ENCODE data around the gene PRKAB1. TPM values are rescaled to one million over a fixed set of nuclear protein-coding genes. Genes with fewer than 3 reads are reported as not detected.

The PRKAB1 gene
- total RNA-seq, 4 donors from 2014 or later = 12.2 to 25.9 (median 20.5) TPM

DNA sequence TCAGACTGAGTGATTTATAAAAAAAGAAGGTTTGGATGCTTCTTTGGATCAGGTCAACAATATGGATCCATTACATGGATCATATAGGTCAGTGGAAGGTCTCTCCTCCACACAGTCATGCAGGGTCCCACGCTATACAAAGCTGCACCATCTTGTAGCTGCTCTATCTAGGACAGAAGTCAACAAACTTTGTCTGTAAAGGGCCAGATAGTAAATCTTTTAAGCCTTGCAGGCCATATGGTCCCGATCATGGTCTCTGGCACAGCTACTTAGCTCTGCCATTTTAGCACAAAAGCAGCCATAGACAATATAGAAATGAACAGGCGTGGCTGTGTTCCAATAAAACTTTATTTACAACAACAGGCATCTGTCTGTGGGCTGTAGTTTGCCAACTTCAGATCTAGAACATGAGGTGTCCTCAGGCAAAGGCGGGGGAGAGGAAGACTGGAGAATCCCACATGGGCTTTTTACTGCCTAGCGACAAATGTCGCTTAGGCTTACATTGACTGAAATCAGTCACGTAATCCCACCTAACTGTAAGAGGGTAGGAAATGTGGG, 37.6 kb upstream of the PRKAB1 start:
- ATAC-seq (ENCODE audit: low FRiP score) = no peak
- TF ChIP-seq, protein P1, sequence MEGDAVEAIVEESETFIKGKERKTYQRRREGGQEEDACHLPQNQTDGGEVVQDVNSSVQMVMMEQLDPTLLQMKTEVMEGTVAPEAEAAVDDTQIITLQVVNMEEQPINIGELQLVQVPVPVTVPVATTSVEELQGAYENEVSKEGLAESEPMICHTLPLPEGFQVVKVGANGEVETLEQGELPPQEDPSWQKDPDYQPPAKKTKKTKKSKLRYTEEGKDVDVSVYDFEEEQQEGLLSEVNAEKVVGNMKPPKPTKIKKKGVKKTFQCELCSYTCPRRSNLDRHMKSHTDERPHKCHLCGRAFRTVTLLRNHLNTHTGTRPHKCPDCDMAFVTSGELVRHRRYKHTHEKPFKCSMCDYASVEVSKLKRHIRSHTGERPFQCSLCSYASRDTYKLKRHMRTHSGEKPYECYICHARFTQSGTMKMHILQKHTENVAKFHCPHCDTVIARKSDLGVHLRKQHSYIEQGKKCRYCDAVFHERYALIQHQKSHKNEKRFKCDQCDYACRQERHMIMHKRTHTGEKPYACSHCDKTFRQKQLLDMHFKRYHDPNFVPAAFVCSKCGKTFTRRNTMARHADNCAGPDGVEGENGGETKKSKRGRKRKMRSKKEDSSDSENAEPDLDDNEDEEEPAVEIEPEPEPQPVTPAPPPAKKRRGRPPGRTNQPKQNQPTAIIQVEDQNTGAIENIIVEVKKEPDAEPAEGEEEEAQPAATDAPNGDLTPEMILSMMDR (IDR thresholded peaks at IDR 0.05) = no peak
- no peak for DNase-seq (ENCODE audit: low spot score)

DNA sequence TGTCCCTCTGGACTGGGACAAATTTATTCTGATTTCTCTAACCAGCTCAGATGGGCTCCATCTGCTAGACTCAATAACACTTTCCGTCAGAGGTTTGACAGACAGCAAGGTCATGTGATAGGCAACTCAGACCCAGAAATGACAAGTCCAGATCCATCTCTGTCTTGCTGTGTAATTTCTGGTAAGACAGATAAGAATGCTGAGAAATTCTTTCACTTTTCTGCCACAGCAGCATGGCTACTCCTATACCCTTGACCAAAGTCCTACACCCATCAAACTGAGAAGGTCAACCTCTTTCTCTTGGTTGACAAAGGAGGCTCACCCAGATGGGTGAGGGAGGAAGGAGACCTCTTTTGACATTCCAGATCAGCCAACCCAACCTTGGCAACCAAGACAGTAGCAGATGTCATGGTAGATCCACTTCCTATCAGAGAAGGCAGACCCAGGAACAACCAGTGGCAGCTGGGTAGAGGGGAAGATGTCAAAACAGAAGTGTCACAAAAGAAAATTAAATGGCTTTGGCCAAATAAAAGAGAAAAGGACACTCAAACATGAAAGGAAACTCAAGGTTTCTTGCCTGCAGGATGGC, 36.9 kb upstream of the PRKAB1 start:
- TF ChIP-seq, protein P1 (IDR thresholded peaks at IDR 0.05) = no peak
- ATAC-seq (ENCODE audit: low FRiP score) (no peak), DNase-seq (ENCODE audit: low spot score) (no peak)

DNA sequence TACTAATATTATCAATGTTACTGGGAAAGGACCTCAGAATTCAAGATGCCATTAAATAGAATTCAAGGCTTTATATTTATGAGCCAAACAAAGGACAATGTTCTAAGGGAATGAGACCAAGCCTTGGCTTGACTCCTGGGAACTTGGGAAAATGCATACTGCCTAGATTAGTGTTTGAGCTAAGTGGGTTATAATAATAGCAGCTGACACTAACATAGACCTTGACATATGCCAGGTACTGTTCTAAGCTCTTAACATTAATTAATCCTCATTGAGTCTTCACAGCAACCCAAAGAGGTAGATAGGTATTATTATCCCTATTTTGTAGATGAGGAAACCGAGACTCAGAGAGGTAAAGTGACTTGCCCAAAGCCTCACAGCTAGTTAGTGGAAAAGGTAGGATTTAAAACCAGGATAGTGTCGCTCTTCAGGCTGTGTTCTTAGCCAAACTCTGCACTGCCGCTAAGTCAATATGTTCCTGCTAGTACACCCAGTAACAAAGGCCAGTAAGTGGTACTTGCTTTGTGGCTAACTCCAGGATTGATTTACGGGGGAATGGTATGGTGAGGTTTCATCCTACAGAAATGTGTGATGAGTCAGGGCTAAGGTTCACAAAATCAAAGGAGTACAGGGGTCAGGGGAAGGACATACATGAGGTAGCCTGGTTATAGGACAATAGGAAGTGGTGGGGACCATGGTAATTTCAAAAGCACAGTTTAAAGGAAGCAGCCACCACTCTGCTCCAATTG, 35.8 kb upstream of the PRKAB1 start:
- DNase-seq (ENCODE audit: low spot score) (no peak), ATAC-seq (ENCODE audit: low FRiP score) (no peak)
- TF ChIP-seq, protein P1 (IDR thresholded peaks at IDR 0.05) = no peak

DNA sequence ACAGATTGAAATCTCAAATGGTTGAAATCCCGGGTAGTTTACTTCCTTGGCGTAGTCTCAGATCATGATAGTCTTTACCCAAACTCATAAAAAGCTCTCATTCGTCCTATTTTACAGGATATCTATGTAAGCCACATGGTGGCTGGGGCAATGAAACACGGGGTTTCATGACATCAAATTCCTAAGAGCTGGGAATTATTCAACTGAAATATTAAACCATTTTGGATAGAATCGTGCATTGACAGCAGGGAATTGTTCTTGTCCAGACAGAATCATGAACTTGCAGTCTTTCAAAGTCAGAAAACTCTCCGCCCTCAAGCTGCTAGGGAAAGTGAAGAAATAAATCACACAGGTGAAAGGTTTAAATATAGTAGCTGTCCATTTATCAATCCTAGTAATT, 33.2 kb upstream of the PRKAB1 start:
- ATAC-seq (ENCODE audit: low FRiP score) = no peak
- no peak for DNase-seq (ENCODE audit: low spot score)
- TF ChIP-seq, protein P1 (IDR thresholded peaks at IDR 0.05) = no peak

DNA sequence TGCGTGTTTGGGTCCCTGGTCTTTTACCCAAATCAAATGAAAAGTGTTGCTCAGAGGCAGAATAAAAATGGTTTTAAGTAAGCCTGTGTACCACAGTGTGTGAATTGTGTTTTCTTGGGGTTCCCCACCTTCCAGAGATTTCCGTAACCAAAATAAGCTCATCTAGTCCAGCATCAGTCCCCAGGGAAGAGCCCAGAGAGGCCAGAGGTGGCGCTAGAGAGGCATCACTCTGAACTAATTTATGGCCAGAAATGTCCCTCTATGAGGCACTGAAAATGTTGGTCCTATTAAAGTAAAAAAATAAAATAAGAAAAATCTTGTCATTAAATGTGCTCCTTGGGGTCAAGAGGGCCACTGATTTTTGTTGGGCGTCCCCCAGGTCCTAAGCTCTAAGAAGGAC, 24.9 kb upstream of the PRKAB1 start:
- ATAC-seq (ENCODE audit: low FRiP score) (no peak), DNase-seq (ENCODE audit: low spot score) (no peak)
- TF ChIP-seq, protein P1 (IDR thresholded peaks at IDR 0.05) = no peak

DNA sequence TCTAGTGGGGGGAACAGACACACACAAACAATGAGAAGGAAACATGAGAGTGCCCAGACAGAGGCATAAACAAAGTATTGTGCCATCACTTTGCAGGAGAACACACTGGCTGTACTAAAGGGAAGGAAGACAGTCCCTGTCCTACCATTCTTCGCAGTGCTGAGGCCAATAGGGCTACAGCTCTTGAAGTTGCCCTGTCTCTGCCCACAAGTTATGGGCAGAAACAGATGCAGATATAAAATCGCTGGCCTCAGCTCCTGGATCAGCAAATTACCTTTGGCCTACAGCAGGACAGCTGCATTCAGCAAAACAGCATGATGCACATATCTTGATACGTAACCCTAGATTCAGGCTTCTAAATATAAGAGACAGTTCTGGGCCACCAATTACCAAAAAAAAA, 23.0 kb upstream of the PRKAB1 start:
- TF ChIP-seq, protein P1 (IDR thresholded peaks at IDR 0.05) = no peak
- ATAC-seq (ENCODE audit: low FRiP score) = no peak
- no peak for DNase-seq (ENCODE audit: low spot score)

Measured in omental fat pad (tissue), 4 donors.